ENCODE data around the gene CLK1.
A peak's percentile ranks its signal among the peaks of the same experiment; 100 is the strongest.
"Not testable (repeated sequence)": the region's sequence is repeated elsewhere in the genome, so short reads cannot be mapped to it uniquely, and the experiment has no call there.

The CLK1 gene

GRCh38 chr2:200851398-200852248 is 12.8 kb downstream of the CLK1 start:
- DNase-seq (ENCODE audit: low read depth in 2 of 2): no peak

- DNase-seq (ENCODE audit: low read depth in 2 of 2): no peak
Measured at GRCh38 chr2:200850512-200851256, 13.8 kb downstream of the CLK1 start.

- DNase-seq (ENCODE audit: low read depth in 2 of 2): no peak
Measured at GRCh38 chr2:200847939-200848338, 16.5 kb downstream of the CLK1 start.

- no peak for DNase-seq (ENCODE audit: low read depth in 2 of 2)
Measured at GRCh38 chr2:200847269-200847668, 17.2 kb downstream of the CLK1 start.

- no peak for DNase-seq (ENCODE audit: low read depth in 2 of 2)
Measured at GRCh38 chr2:200845669-200846325, 18.7 kb downstream of the CLK1 start.

- DNase-seq (ENCODE audit: low read depth in 2 of 2): no peak
Measured at GRCh38 chr2:200845194-200845593, 19.3 kb downstream of the CLK1 start.

- no peak for DNase-seq (ENCODE audit: low read depth in 2 of 2)
Measured at GRCh38 chr2:200843993-200844948, 20.2 kb downstream of the CLK1 start.

GRCh38 chr2:200839513-200839912 is 24.9 kb downstream of the CLK1 start:
- no peak for DNase-seq (ENCODE audit: low read depth in 2 of 2)

GRCh38 chr2:200834701-200835100 is 29.8 kb downstream of the CLK1 start:
- DNase-seq (ENCODE audit: low read depth in 2 of 2): no peak

GRCh38 chr2:200829258-200829655 is 35.2 kb downstream of the CLK1 start:
- DNase-seq (ENCODE audit: low read depth in 2 of 2): no peak

GRCh38 chr2:200828572-200829257 is 35.7 kb downstream of the CLK1 start:
- no peak for DNase-seq (ENCODE audit: low read depth in 2 of 2)

GRCh38 chr2:200828104-200828503 is 36.4 kb downstream of the CLK1 start:
- DNase-seq (ENCODE audit: low read depth in 2 of 2): no peak

GRCh38 chr2:200821686-200822245 is 42.7 kb downstream of the CLK1 start:
- DNase-seq (ENCODE audit: low read depth in 2 of 2): no peak

GRCh38 chr2:200820573-200821234 is 43.8 kb downstream of the CLK1 start:
- DNase-seq (ENCODE audit: low read depth in 2 of 2): no peak

- not testable (repeated sequence) for DNase-seq (ENCODE audit: low read depth in 2 of 2)
Measured at GRCh38 chr2:200818732-200819131, 45.7 kb downstream of the CLK1 start.

- DNase-seq (ENCODE audit: low read depth in 2 of 2): no peak
Measured at GRCh38 chr2:200814917-200815316, 49.5 kb downstream of the CLK1 start.

GRCh38 chr2:200814276-200814815 is 50.1 kb downstream of the CLK1 start:
- peak in 1 of 2 donors; percentile 25 for DNase-seq (ENCODE audit: low read depth in 2 of 2)

GRCh38 chr2:200812122-200813022 is 52.1 kb downstream of the CLK1 start:
- DNase-seq (ENCODE audit: low read depth in 2 of 2): peak; percentile 61 to 69
